ENCODE data around the gene TCEA2.

TCEA2 gene

GRCh38 chr20:64024141-64024990 lies 38.6 kb upstream of the TCEA2 start:
- no peak overlapping the region for H3K4me3 ChIP-seq (ENCODE audit: low read depth, low read length)
- DNase-seq (ENCODE audit: low read depth) = no peak
- no peak for TF ChIP-seq CTCF (IDR thresholded peaks at IDR 0.05; ENCODE audit: low read depth, low read length, missing control alignments)

- H3K4me3 ChIP-seq (ENCODE audit: low read depth, low read length) = no peak overlapping the region
- TF ChIP-seq CTCF (IDR thresholded peaks at IDR 0.05; ENCODE audit: low read depth, low read length, missing control alignments) = no peak
- no peak for DNase-seq (ENCODE audit: low read depth)
These were observed 37.7 kb upstream of the TCEA2 start for GRCh38 chr20:64025101-64025825.

- no peak for TF ChIP-seq CTCF (IDR thresholded peaks at IDR 0.05; ENCODE audit: low read depth, low read length, missing control alignments)
- H3K4me3 ChIP-seq (ENCODE audit: low read depth, low read length) = no peak overlapping the region
- no peak for DNase-seq (ENCODE audit: low read depth)
These were observed 37.1 kb upstream of the TCEA2 start for GRCh38 chr20:64025826-64026412.

- no peak for TF ChIP-seq CTCF (IDR thresholded peaks at IDR 0.05; ENCODE audit: low read depth, low read length, missing control alignments)
- no peak for DNase-seq (ENCODE audit: low read depth)
- no peak overlapping the region for H3K4me3 ChIP-seq (ENCODE audit: low read depth, low read length)
These were observed 34.9 kb upstream of the TCEA2 start for GRCh38 chr20:64027981-64028685.

- no peak for TF ChIP-seq CTCF (IDR thresholded peaks at IDR 0.05; ENCODE audit: low read depth, low read length, missing control alignments)
These were observed 33.5 kb upstream of the TCEA2 start for GRCh38 chr20:64029293-64030117.

More at GRCh38 chr20:64029293-64030117, 33.5 kb upstream of the TCEA2 start:
- no peak overlapping the region for H3K4me3 ChIP-seq (ENCODE audit: low read depth, low read length)
- no peak for DNase-seq (ENCODE audit: low read depth)

Measured in GM12864 (cell line).